Activated CD4-positive, alpha-beta T cell treated with anti-CD3 and anti-CD28 coated beads, Interleukin-2, amount 10 ng/mL, durations not matched to agents 24 days and 14 days (primary cell): ENCODE data around the gene TMEM168. TPM values are rescaled to one million over a fixed set of nuclear protein-coding genes. Genes with fewer than 3 reads are reported as not detected.
A peak's percentile ranks its signal among the peaks of the same experiment; 100 is the strongest.
"Not testable (repeated sequence)": the region's sequence is repeated elsewhere in the genome, so short reads cannot be mapped to it uniquely, and the experiment has no call there.

Experiments
- DNase-seq: peaks from one replicate; pipeline ENCODE4 v3.0.0; 2022
- H3K27ac Mint-ChIP-seq: one replicate; pipeline ENCODE4 v1.8.0; 2022; ENCODE audit warnings: mild to moderate bottlenecking, mixed read lengths
- H3K27me3 Mint-ChIP-seq: one replicate; pipeline ENCODE4 v1.8.0; 2022; ENCODE audit warnings: mixed read lengths
- H3K36me3 Mint-ChIP-seq: one replicate; pipeline ENCODE4 v1.8.0; 2022; ENCODE audit warnings: low read depth, mild to moderate bottlenecking, mixed read lengths
- H3K4me1 Mint-ChIP-seq: one replicate; pipeline ENCODE4 v1.8.0; 2021; ENCODE audit warnings: mixed read lengths
- H3K4me3 Mint-ChIP-seq: one replicate; pipeline ENCODE4 v1.8.0; 2022; ENCODE audit warnings: mild to moderate bottlenecking, moderate library complexity, mixed read lengths
- H3K9me3 Mint-ChIP-seq: one replicate; pipeline ENCODE4 v1.8.0; 2021; ENCODE audit warnings: mixed read lengths
- intact Hi-C: fragments of 100-400 bp; cut with micrococcal nuclease; formaldehyde crosslinking; loops from one replicate; pipeline ENCODE4 v1.15.1; 2023
- total RNA-seq: library from RNA; stranded (reverse); gene quantifications from 2 replicates; pipeline ENCODE4 v1.2.3, GENCODE V29; 2022

The TMEM168 gene
- total RNA-seq, 1 donor from 2014 or later = 18.3 TPM

GRCh38 chr7:112796552-112796951 lies 6.4 kb upstream of the TMEM168 start:
- not testable (repeated sequence) for H3K27me3 Mint-ChIP-seq, DNase-seq, H3K9me3 Mint-ChIP-seq, H3K4me1 Mint-ChIP-seq, H3K27ac Mint-ChIP-seq, H3K36me3 Mint-ChIP-seq, H3K4me3 Mint-ChIP-seq
- intact Hi-C loops = loop anchor here (10.0 kb wide), 2 partner anchors 242 to 1232 kb away; partner anchors contain the start of gene IMMP2L

- peaks cover 31% of the 10 kb centered on the region for H3K4me1 Mint-ChIP-seq
- H3K4me3 Mint-ChIP-seq = no peak overlapping the region
- intact Hi-C loops = loop anchor here (5.0 to 10.0 kb wide), 3 partner anchors 238 to 1228 kb away; partner anchors contain the start of genes IMMP2L and SMIM30
- H3K9me3 Mint-ChIP-seq = no peaks in the 10 kb centered on the region
- DNase-seq = no peak
- no peak overlapping the region for H3K27ac Mint-ChIP-seq
- H3K27me3 Mint-ChIP-seq = no peaks in the 10 kb centered on the region
- H3K36me3 Mint-ChIP-seq = peaks cover 2% of the 10 kb centered on the region
Measured at GRCh38 chr7:112792441-112792840, 2.2 kb upstream of the TMEM168 start.

DNA sequence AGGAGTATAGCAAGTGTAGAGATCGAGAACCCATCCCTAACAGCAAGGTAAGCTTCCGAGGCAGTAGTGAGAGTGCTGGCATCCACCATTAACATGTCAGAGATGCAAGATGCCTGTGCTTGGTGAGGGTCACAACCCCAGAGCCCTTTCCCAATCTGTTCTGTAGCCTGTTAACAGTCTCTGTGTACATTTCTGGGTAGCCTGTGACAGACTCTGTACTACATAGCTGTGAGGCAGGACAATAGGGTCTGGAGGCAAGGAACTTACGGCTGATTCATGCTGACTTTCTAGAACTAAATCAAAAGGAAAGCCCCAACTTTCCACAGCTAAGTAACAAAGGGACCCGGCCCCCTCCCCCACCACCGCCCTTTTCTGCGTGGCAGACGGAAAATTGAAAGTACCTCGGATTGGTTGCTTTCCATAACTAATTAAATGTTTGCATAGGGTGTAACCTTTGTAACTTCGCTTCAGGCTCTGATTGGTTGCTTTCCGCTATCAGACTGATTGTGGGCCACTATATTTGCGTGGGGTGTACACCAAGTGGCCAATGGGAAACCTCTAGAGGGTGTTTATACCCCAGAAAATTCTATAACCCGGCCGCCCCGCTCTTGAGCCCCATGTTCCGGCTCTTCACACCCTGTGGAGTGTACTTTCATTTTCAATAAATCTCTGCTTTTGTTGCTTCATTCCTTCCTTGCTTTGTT lies 1.4 kb upstream of the TMEM168 start:
- Mint-ChIP-seq H3K4me1 (peaks cover 35% of the 10 kb centered on the region), H3K36me3 (peaks cover 4% of the 10 kb centered on the region), H3K9me3 (no peaks in the 10 kb centered on the region), H3K27me3 (no peaks in the 10 kb centered on the region), H3K27ac (peak overlapping the region; percentile 13), H3K4me3 (peak overlapping the region; percentile 39)
- intact Hi-C loops = loop anchor here (5.0 to 10.0 kb wide), 3 partner anchors 237 to 1227 kb away; partner anchors contain the start of genes IMMP2L and SMIM30
- no peak for DNase-seq

DNA sequence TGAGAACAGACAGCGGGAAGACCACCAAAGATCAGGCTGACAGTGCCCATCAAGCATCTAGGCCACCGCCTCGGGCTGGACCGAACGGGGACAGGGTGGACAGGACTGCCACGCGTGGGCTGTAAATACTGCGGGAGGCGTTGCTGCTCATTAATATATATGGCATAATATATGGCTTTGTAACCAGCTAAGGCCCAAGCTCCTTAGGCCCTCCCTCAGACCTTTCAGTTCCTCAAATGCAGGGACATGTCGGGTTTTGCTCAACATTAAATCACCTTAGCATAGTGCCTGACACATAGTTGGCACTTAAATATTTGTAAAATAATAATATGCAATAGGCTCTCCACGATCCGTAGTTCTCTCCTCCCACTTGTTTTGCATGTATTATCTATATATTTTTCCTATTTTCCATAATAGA lies 402 bp upstream of the TMEM168 start:
- H3K9me3 Mint-ChIP-seq = no peaks in the 10 kb centered on the region
- DNase-seq = no peak

GRCh38 chr7:112789453-112789816 lies 758 bp downstream of the TMEM168 start:
- H3K4me1 Mint-ChIP-seq = peaks cover 35% of the 10 kb centered on the region
- H3K27ac Mint-ChIP-seq = peak overlapping the region; percentile 91
- H3K36me3 Mint-ChIP-seq = peaks cover 7% of the 10 kb centered on the region
- no peaks in the 10 kb centered on the region for H3K27me3 Mint-ChIP-seq
- intact Hi-C loops = loop anchor here (2.0 to 10.0 kb wide), 2 partner anchors 151 to 585 kb away; partner anchors contain the start of genes DOCK4 and ZNF277
- no peak for DNase-seq
- H3K4me3 Mint-ChIP-seq = peak overlapping the region; percentile 94
- H3K9me3 Mint-ChIP-seq = no peaks in the 10 kb centered on the region

More for the DNA sequence above, 402 bp upstream of the TMEM168 start:
- Mint-ChIP-seq H3K4me1 (peaks cover 35% of the 10 kb centered on the region), H3K27ac (peak overlapping the region; percentile 91), H3K27me3 (no peaks in the 10 kb centered on the region), H3K4me3 (peak overlapping the region; percentile 94), H3K36me3 (peaks cover 4% of the 10 kb centered on the region)
- intact Hi-C loops = loop anchor here (1.0 to 10.0 kb wide), 4 partner anchors 236 to 1226 kb away; partner anchors contain the start of genes IFRD1, IMMP2L and SMIM30

GRCh38 chr7:112788778-112789343 lies 1.3 kb downstream of the TMEM168 start:
- Mint-ChIP-seq H3K27ac (peak overlapping the region; percentile 19), H3K4me1 (peaks cover 32% of the 10 kb centered on the region), H3K36me3 (peaks cover 12% of the 10 kb centered on the region), H3K4me3 (peak overlapping the region; percentile 94), H3K9me3 (no peaks in the 10 kb centered on the region), H3K27me3 (no peaks in the 10 kb centered on the region)
- intact Hi-C loops = loop anchor here (2.0 to 10.0 kb wide), 2 partner anchors 152 to 584 kb away; partner anchors contain the start of genes DOCK4 and ZNF277
- no peak for DNase-seq

DNA sequence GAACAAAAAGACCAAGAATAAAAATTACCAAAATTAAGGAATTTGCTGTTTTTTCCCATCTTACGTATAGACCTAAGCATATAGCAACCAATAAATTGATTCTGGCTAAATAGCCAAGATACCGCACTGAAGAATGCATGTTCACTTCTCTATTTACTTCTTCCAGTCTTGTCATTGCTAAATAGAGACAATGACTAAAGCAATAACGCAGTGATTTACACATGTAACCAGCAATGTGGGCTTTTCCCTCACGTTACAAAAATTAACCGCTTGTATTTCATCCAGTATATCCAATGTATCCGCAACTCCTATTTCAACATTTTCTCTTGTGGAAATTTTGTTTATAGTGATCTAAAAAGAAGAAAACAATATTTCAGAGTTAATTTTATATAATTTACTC lies 5.6 kb downstream of the TMEM168 start:
- H3K27me3 Mint-ChIP-seq = no peaks in the 10 kb centered on the region
- H3K36me3 Mint-ChIP-seq = peaks cover 27% of the 10 kb centered on the region
- H3K4me3 Mint-ChIP-seq = no peak overlapping the region
- H3K4me1 Mint-ChIP-seq = peaks cover 38% of the 10 kb centered on the region
- DNase-seq = no peak
- H3K9me3 Mint-ChIP-seq = no peaks in the 10 kb centered on the region
- no peak overlapping the region for H3K27ac Mint-ChIP-seq
- intact Hi-C loops = loop anchor here (10.0 kb wide), 1 partner anchor 580 kb away; the partner anchor contains the start of genes DOCK4 and ZNF277

DNA sequence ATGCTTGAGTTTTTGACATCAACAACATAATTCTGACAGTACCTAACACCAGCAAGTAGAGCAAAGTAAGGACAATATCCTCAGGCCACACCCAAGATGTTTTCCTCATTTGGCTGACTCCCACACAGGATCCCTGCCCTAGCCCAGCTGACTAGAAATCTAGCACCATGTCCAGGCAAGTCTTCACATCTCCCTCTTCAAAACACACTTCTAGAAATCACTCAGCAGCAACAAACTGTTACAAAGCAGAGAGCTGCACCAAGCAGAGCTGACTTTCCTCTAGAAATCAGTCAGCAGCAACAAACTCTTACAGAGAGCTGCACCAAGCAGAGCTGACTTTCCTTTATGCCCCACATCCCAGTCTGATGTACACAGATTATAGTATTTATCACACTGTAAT lies 7.7 kb downstream of the TMEM168 start:
- H3K36me3 Mint-ChIP-seq = peaks cover 25% of the 10 kb centered on the region
- intact Hi-C loops = loop anchor here (10.0 kb wide), 1 partner anchor 578 kb away; the partner anchor contains the start of genes DOCK4 and ZNF277

DNA sequence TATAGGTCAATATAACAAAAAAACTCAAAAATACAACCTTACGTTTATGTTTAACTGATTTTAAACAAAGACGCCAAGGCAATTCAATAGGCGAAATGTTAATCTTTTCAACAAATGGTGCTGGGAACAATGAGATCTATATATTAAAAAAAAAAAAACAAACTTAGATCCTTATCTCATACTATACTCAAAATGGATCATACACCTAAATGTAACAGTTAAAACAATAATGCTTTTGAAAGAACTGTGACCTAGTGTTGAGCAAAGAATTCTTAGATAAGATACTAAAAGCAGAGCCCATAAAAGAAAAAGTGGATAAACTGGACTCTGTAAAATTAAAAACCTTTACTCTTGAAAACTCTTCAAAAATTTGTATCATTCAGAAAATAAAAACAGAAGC lies 8.6 kb downstream of the TMEM168 start:
- H3K27me3 Mint-ChIP-seq = no peaks in the 10 kb centered on the region
- no peaks in the 10 kb centered on the region for H3K9me3 Mint-ChIP-seq
- peaks cover 26% of the 10 kb centered on the region for H3K36me3 Mint-ChIP-seq
- H3K4me1 Mint-ChIP-seq = peaks cover 18% of the 10 kb centered on the region
- H3K27ac Mint-ChIP-seq = no peak overlapping the region
- intact Hi-C loops = loop anchor here (10.0 kb wide), 1 partner anchor 577 kb away; the partner anchor contains the start of genes DOCK4 and ZNF277
- no peak overlapping the region for H3K4me3 Mint-ChIP-seq
- DNase-seq = no peak

More for the DNA sequence above, 7.7 kb downstream of the TMEM168 start:
- Mint-ChIP-seq H3K4me1 (peaks cover 22% of the 10 kb centered on the region), H3K4me3 (no peak overlapping the region), H3K9me3 (no peaks in the 10 kb centered on the region), H3K27me3 (no peaks in the 10 kb centered on the region), H3K27ac (peak overlapping the region; percentile 12)
- no peak for DNase-seq

DNA sequence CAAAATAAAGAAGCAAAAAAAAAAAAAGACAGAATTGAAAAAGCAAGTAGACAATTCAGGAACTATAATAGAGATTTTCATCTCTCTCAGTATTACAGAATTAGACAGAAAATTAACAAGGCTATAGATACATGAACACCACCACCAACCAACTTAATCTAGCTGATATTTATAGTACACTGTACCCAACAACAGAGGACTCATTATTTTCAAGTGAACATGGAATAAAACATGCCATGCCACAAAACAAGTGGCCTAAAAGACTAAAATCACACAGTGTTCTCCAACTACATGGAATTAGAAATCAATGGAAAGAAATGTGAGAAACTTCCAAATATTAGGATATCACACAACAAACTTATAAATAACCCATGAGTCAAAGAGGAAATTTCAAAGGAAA lies 9.1 kb downstream of the TMEM168 start:
- H3K27ac Mint-ChIP-seq = no peak overlapping the region
- H3K27me3 Mint-ChIP-seq = no peaks in the 10 kb centered on the region
- no peak for DNase-seq
- intact Hi-C loops = loop anchor here (10.0 kb wide), 1 partner anchor 576 kb away; the partner anchor contains the start of genes DOCK4 and ZNF277
- H3K4me3 Mint-ChIP-seq = no peak overlapping the region
- H3K36me3 Mint-ChIP-seq = peaks cover 26% of the 10 kb centered on the region
- peaks cover 18% of the 10 kb centered on the region for H3K4me1 Mint-ChIP-seq
- no peaks in the 10 kb centered on the region for H3K9me3 Mint-ChIP-seq

- no peak overlapping the region for H3K4me3 Mint-ChIP-seq
- intact Hi-C loops = loop anchor here (10.0 kb wide), 1 partner anchor 575 kb away; the partner anchor contains the start of genes DOCK4 and ZNF277
- H3K36me3 Mint-ChIP-seq = peaks cover 25% of the 10 kb centered on the region
- H3K9me3 Mint-ChIP-seq = no peaks in the 10 kb centered on the region
- H3K27ac Mint-ChIP-seq = no peak overlapping the region
- H3K27me3 Mint-ChIP-seq = no peaks in the 10 kb centered on the region
- peaks cover 18% of the 10 kb centered on the region for H3K4me1 Mint-ChIP-seq
- DNase-seq = no peak
Measured at GRCh38 chr7:112779667-112780066, 10.5 kb downstream of the TMEM168 start.

GRCh38 chr7:112777406-112777805 lies 12.8 kb downstream of the TMEM168 start:
- DNase-seq = no peak
- H3K4me1 Mint-ChIP-seq = peaks cover 13% of the 10 kb centered on the region
- H3K4me3 Mint-ChIP-seq = no peak overlapping the region
- no peaks in the 10 kb centered on the region for H3K9me3 Mint-ChIP-seq
- H3K27me3 Mint-ChIP-seq = no peaks in the 10 kb centered on the region
- no peak overlapping the region for H3K27ac Mint-ChIP-seq
- H3K36me3 Mint-ChIP-seq = peaks cover 9% of the 10 kb centered on the region
- intact Hi-C loops = no loop called here

DNA sequence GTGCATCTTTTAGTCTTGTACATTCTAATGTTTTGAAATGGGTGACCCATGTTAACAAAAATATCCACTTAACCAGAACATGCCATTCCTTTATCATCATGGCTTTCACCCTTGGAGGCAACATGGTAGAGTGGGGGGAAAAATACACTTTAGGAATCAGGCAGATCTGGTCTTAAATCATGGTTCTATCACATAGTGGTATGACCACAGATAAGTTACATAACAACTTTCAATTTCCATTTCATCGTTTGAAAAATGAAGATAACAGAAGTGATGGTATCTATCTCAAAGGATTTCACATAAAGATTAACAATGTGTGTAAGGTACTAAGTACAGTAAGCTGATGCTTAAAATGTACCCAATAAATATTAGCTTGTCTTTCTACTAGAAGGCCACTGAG lies 19.0 kb downstream of the TMEM168 start:
- Mint-ChIP-seq H3K27ac (no peak overlapping the region), H3K27me3 (no peaks in the 10 kb centered on the region), H3K4me3 (no peak overlapping the region), H3K9me3 (no peaks in the 10 kb centered on the region), H3K4me1 (no peaks in the 10 kb centered on the region), H3K36me3 (peaks cover 14% of the 10 kb centered on the region)
- DNase-seq = no peak
- intact Hi-C loops = no loop called here

DNA sequence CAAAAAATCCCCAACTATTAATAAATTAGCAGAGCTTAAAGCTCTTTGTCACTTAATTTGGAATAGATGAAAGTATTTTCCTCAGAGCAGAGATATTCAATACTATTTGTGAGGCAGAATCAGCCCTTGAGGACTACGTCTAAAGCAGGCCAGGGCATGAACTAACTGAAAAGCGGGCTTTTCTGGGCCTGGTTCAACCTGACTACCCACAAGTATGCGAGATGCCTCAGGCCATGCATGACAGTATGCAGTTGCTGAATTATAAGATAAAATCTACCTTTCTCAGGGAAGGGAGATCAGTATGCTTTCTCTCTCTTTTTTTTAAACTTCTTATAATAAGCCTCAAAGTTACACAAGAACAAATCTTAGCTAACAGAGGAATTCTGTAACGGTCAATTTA lies 20.1 kb downstream of the TMEM168 start:
- H3K27ac Mint-ChIP-seq = no peak overlapping the region
- H3K4me3 Mint-ChIP-seq = no peak overlapping the region
- H3K9me3 Mint-ChIP-seq = no peaks in the 10 kb centered on the region
- H3K27me3 Mint-ChIP-seq = no peaks in the 10 kb centered on the region
- DNase-seq = no peak
- no peaks in the 10 kb centered on the region for H3K4me1 Mint-ChIP-seq
- H3K36me3 Mint-ChIP-seq = peaks cover 14% of the 10 kb centered on the region
- intact Hi-C loops = no loop called here
